Uterus (tissue), 4 donors: ENCODE data around the gene GAREM1. TPM values are rescaled to one million over a fixed set of nuclear protein-coding genes. Genes with fewer than 3 reads are reported as not detected.

Experiments
- DNase-seq, 2 donors: peaks; one replicate each; pipeline ENCODE4 v3.0.0-alpha.2; 2019 to 2020
- H3K27ac ChIP-seq, 2 donors: fragments of 200-600 bp; sonication (generic); 1 replicate in 1 of 2; 2 replicates in 1 of 2; pipeline ENCODE4 v1.5.1; 2016 to 2018
- H3K27me3 ChIP-seq, 2 donors: fragments of 200-600 bp; sonication (generic); one replicate each; pipeline ENCODE4 v1.5.1; 2018 to 2019; ENCODE audit warnings: control low read depth in 1 of 2
- H3K36me3 ChIP-seq, 2 donors: fragments of 200-600 bp; sonication (generic); one replicate each; pipeline ENCODE4 v1.5.1; 2019; ENCODE audit warnings: control low read depth in 1 of 2
- H3K4me1 ChIP-seq, 2 donors: fragments of 200-600 bp; sonication (generic); one replicate each; pipeline ENCODE4 v1.5.1; 2018 to 2019; ENCODE audit warnings: control low read depth in 1 of 2
- H3K4me3 ChIP-seq, 2 donors: fragments of 200-600 bp; sonication (generic); 1 replicate in 1 of 2; 2 replicates in 1 of 2; pipeline ENCODE4 v1.5.1; 2018 to 2019; ENCODE audit warnings: mild to moderate bottlenecking in 1 of 2
- H3K9me3 ChIP-seq, 2 donors: fragments of 200-600 bp; sonication (generic); one replicate each; pipeline ENCODE4 v1.5.1; 2019; ENCODE audit warnings: control low read depth in 1 of 2
- CTCF ChIP-seq, 4 experiments: fragments of 200-600 bp in 2 of 4; fragments of 450-650 bp in 2 of 4; sonication (generic) in 2 of 4; IDR thresholded peaks; one replicate each; pipeline ENCODE4 v1.5.1; 2016 to 2019; ENCODE audit warnings: antibody characterized with exemption in 4 of 4, mild to moderate bottlenecking in 2 of 4, moderate library complexity in 1 of 4
- POLR2A ChIP-seq, 2 donors: fragments of 450-650 bp; IDR thresholded peaks; one replicate each; pipeline ENCODE4 v1.6.1; 2016; ENCODE audit warnings: antibody characterized with exemption in 2 of 2, mild to moderate bottlenecking in 1 of 2, moderate library complexity in 1 of 2
- intact Hi-C: fragments of 100-400 bp; cut with DNase I; formaldehyde crosslinking; loops from one replicate; pipeline ENCODE4 v1.15.1; 2023; ENCODE audit warnings: low total_unique reads
- total RNA-seq, 4 donors: library from RNA; depleted of rRNA in 3 of 4; stranded (reverse); fragments of >200 nt in 3 of 4; gene quantifications; one replicate each; pipeline versions ENCODE4 v1.1.0 to v1.2.4, GENCODE V29; 2014 to 2023
- donor health status: DM: yes; HTN: yes; CAD: no.

The GAREM1 gene
- total RNA-seq, 4 donors from 2014 or later, result 1.5 to 12.0 (median 5.9) TPM

DNA sequence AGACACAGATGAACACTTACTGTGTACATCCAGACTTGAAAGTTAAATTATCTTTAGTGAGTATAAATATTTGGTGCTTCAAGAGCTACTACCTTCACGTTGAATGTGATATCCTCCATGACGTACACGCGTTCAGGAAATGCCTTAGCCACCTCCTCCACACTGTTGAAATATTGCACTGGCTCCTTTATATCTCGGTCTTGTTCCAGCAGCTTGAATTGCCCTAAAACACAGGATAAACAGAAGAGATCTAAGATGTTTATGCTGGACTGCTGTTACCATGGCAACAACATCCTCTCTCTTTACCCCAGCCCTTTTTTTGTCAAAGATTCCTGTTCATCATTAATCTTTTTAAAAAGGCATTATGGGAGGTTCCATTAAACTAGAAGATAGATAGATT is 160.6 kb downstream of the GAREM1 start:
- Histone ChIP-seq H3K9me3 (no peaks in the 10 kb centered on the region), H3K36me3 (no peaks in the 10 kb centered on the region), H3K4me1 (no peaks in the 10 kb centered on the region), H3K27me3 (no peaks in the 10 kb centered on the region), H3K4me3 (no peak overlapping the region), H3K27ac (peak overlapping the region; percentile 75)
- intact Hi-C loops, result no loop called here
- TF ChIP-seq POLR2A (IDR thresholded peaks at IDR 0.05) (no peak), CTCF (IDR thresholded peaks at IDR 0.05) (no peak)
- peak in 1 of 2 donors; percentile 30 for DNase-seq

GRCh38 chr18:32308493-32309120 is 162.1 kb downstream of the GAREM1 start:
- TF ChIP-seq CTCF (IDR thresholded peaks at IDR 0.05) (no peak), POLR2A (IDR thresholded peaks at IDR 0.05) (no peak)
- Histone ChIP-seq H3K4me1 (no peaks in the 10 kb centered on the region), H3K27ac (peak overlapping the region; percentile 75), H3K27me3 (no peaks in the 10 kb centered on the region), H3K36me3 (no peaks in the 10 kb centered on the region), H3K4me3 (no peak overlapping the region), H3K9me3 (no peaks in the 10 kb centered on the region)
- intact Hi-C loops, result no loop called here
- peak; percentile 40 to 57 for DNase-seq

DNA sequence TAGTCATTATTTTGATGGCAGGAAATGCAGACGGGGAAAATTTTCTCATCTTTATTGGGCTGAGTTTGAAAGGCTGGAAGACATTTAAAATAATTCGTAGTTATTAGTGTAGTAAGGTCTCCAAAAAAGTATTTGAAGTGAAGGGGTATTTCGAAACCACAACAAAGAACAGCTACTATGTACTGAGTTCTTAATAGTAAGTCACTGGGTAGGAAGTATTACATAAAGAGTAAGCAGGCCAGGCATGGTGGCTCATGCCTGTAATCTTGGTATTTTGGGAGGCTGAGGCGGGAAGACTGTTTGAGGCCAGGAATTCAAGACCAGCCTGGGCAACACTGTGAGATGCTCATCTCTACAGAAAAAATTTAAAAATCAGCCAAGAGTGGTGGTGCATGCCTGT is 167.3 kb downstream of the GAREM1 start:
- intact Hi-C loops, result no loop called here
- Histone ChIP-seq H3K27ac (peak overlapping the region in 1 of 2 donors; percentile 4), H3K4me3 (no peak overlapping the region), H3K36me3 (no peaks in the 10 kb centered on the region), H3K27me3 (no peaks in the 10 kb centered on the region), H3K4me1 (peaks cover 0 to 4% of the 10 kb centered on the region in 2 donors), H3K9me3 (no peaks in the 10 kb centered on the region)
- no peak for TF ChIP-seq POLR2A (IDR thresholded peaks at IDR 0.05)
- no peak for TF ChIP-seq CTCF (IDR thresholded peaks at IDR 0.05)
- DNase-seq, result no peak

DNA sequence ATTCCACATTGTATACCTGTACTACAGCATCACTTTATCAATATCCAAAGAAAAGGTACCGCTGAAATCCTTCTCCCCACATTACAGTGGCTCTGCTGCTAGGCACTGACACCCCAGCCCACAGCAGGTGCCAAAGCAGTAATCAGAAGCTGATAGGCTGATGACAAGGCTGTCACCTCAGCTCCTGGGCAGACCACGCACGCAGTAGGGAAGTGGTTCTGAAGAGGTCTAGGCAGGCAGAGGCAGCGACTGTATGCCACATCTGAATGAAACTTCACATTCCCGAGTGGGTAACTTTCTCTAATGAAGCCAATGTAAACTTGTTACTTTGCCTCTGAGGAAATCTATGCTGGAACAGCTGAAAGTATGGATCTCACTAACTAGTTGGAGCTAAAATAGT is 167.9 kb downstream of the GAREM1 start:
- TF ChIP-seq CTCF (IDR thresholded peaks at IDR 0.05) (no peak), POLR2A (IDR thresholded peaks at IDR 0.05) (no peak)
- Histone ChIP-seq H3K27me3 (no peaks in the 10 kb centered on the region), H3K27ac (peak overlapping the region in 1 of 2 donors; percentile 4), H3K4me1 (peaks cover 0 to 4% of the 10 kb centered on the region in 2 donors), H3K36me3 (no peaks in the 10 kb centered on the region), H3K4me3 (no peak overlapping the region), H3K9me3 (no peaks in the 10 kb centered on the region)
- intact Hi-C loops, result no loop called here
- no peak for DNase-seq

DNA sequence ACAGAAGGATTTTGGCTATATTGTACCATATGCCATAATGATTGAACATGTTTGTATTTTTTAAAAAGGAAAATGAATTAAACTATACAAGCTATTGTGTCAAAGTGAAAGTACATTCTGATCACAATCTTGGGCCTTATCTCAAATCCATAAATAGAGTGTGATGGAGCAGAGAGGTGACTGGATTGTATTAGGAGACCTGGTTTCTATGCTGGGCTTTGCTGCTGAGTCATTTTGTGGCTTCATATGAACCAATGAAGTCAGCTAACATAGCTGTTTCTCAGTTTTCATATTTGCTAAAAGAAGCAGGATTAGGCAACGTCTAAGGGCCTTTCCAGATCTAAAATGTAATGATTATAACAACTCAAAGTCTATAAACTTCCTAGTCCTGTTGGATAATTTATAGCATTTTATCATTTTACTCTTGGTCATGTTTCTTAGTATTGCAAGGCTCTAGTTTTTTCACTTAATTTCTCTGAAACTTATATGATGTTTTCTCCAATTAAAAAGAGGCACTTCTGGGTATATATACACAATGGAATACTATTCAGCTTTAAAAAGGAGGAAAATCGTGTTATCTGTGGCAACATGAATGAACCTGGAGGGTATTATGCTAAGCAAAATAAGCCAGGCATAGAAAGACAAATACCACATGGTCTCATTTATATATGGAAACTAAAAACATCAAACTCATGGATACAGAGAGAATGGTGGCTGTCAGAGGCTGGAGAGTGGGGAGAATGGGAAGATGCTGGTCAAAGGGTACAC is 168.5 kb downstream of the GAREM1 start:
- Histone ChIP-seq H3K4me1 (peaks cover 0 to 4% of the 10 kb centered on the region in 2 donors), H3K27ac (peak overlapping the region in 1 of 2 donors; percentile 23), H3K27me3 (no peaks in the 10 kb centered on the region), H3K36me3 (no peaks in the 10 kb centered on the region), H3K9me3 (no peaks in the 10 kb centered on the region), H3K4me3 (no peak overlapping the region)
- TF ChIP-seq CTCF (IDR thresholded peaks at IDR 0.05) (no peak), POLR2A (IDR thresholded peaks at IDR 0.05) (no peak)
- DNase-seq, result no peak
- intact Hi-C loops, result no loop called here
